ENCODE data around the gene PTGFR.

PTGFR gene

GRCh38 chr1:78549891-78550290, 59.1 kb downstream of the PTGFR start:
- no peak for DNase-seq (ENCODE audit: low read depth)
- TF ChIP-seq CTCF (conservative IDR thresholded peaks at IDR 0.05; ENCODE audit: low read length) = no peak
- no peak overlapping the region for H3K4me3 ChIP-seq (ENCODE audit: low read length)

- DNase-seq (ENCODE audit: low read depth) = no peak
- TF ChIP-seq CTCF (conservative IDR thresholded peaks at IDR 0.05; ENCODE audit: low read length) = no peak
Observed at GRCh38 chr1:78553859-78554258, 63.1 kb downstream of the PTGFR start.

GRCh38 chr1:78554840-78555239, 64.1 kb downstream of the PTGFR start:
- no peak overlapping the region for H3K4me3 ChIP-seq (ENCODE audit: low read length)
- no peak for DNase-seq (ENCODE audit: low read depth)
- TF ChIP-seq CTCF (conservative IDR thresholded peaks at IDR 0.05; ENCODE audit: low read length) = no peak

More at GRCh38 chr1:78553859-78554258, 63.1 kb downstream of the PTGFR start:
- no peak overlapping the region for H3K4me3 ChIP-seq (ENCODE audit: low read length)

GRCh38 chr1:78559680-78560079, 68.9 kb downstream of the PTGFR start:
- DNase-seq (ENCODE audit: low read depth) = no peak
- TF ChIP-seq CTCF (conservative IDR thresholded peaks at IDR 0.05; ENCODE audit: low read length) = no peak
- no peak overlapping the region for H3K4me3 ChIP-seq (ENCODE audit: low read length)

GRCh38 chr1:78560811-78561210, 70.0 kb downstream of the PTGFR start:
- peak; percentile 38 for DNase-seq (ENCODE audit: low read depth)
- TF ChIP-seq CTCF (conservative IDR thresholded peaks at IDR 0.05; ENCODE audit: low read length) = no peak
- H3K4me3 ChIP-seq (ENCODE audit: low read length) = no peak overlapping the region

GRCh38 chr1:78561856-78562255, 71.1 kb downstream of the PTGFR start:
- H3K4me3 ChIP-seq (ENCODE audit: low read length) = no peak overlapping the region
- no peak for TF ChIP-seq CTCF (conservative IDR thresholded peaks at IDR 0.05; ENCODE audit: low read length)
- peak; percentile 35 for DNase-seq (ENCODE audit: low read depth)

- TF ChIP-seq CTCF (conservative IDR thresholded peaks at IDR 0.05; ENCODE audit: low read length) = no peak
- no peak for DNase-seq (ENCODE audit: low read depth)
- no peak overlapping the region for H3K4me3 ChIP-seq (ENCODE audit: low read length)
Observed at GRCh38 chr1:78565393-78565792, 74.6 kb downstream of the PTGFR start.
